ENCODE data around the gene IQCK.

GRCh38 chr16:19833176-19833575, 115.1 kb downstream of the IQCK start:
- TF ChIP-seq TARDBP (IDR thresholded peaks at IDR 0.05), result no peak
- TF ChIP-seq FOXA1 (IDR thresholded peaks at IDR 0.05), result no peak
- TF ChIP-seq FOXM1 (IDR thresholded peaks at IDR 0.05; ENCODE audit: borderline replicate concordance), result no peak
- TF ChIP-seq ARNT (IDR thresholded peaks at IDR 0.05), result no peak
- TF ChIP-seq BHLHE40 (IDR thresholded peaks at IDR 0.05; ENCODE audit: borderline replicate concordance), result no peak
- TF ChIP-seq HDGF (IDR thresholded peaks at IDR 0.05; ENCODE audit: borderline replicate concordance), result no peak
- no peak for TF ChIP-seq FOXK2 (IDR thresholded peaks at IDR 0.05)
- TF ChIP-seq L3MBTL2 (conservative IDR thresholded peaks at IDR 0.05), result no peak
- TF ChIP-seq SUZ12 (IDR thresholded peaks at IDR 0.05), result no peak
